Measurements from ENCODE around the gene SMIM10L2A. TPM values are rescaled to one million over a fixed set of nuclear protein-coding genes. Genes with fewer than 3 reads are reported as not detected.

The SMIM10L2A gene
- total RNA-seq = 1 to 10 TPM in 5 of 6 donors, under 1 TPM in 1; 0.98 to 4.3 (median 2.0) TPM

- H3K4me1 ChIP-seq = peaks cover 0 to 2% (median 0%) of the 10 kb centered on the region in 4 donors
- no peaks in the 10 kb centered on the region for H3K36me3 ChIP-seq
- DNase-seq = peak in 1 of 2 donors; percentile 82
- H3K27me3 ChIP-seq = no peaks in the 10 kb centered on the region
- no peaks in the 10 kb centered on the region for H3K9me3 ChIP-seq
- peak within 1 kb of the TSS; percentile 28 to 65 (median 61) for H3K4me3 ChIP-seq
- ATAC-seq (ENCODE audit: low FRiP score in 2 of 2) = no peak
- H3K27ac ChIP-seq = peak within 1 kb of the TSS in 1 of 4 donors; percentile 69
- WGBS, 2 donors = 51 to 56% methylated on average over 5 to 32 of the region's 100 CpGs
- TF ChIP-seq POLR2AphosphoS5 (IDR thresholded peaks at IDR 0.05) (no peak), EP300 (IDR thresholded peaks at IDR 0.05) (no peak), CTCF (IDR thresholded peaks at IDR 0.05) (no peak), POLR2A (IDR thresholded peaks at IDR 0.05) (no peak)
Observed at GRCh38 chrX:135421932-135422809, at the start of gene SMIM10L2A. Gene SMIM10L2A (plus strand): TSS chrX:135421944. CDS start chrX:135422132, 188 bp downstream.

GRCh38 chrX:135373357-135373756, 48.4 kb upstream of the SMIM10L2A start:
- Histone ChIP-seq H3K9me3 (peaks cover 0 to 3% (median 0%) of the 10 kb centered on the region in 4 donors), H3K27ac (no peak overlapping the region), H3K36me3 (no peaks in the 10 kb centered on the region), H3K4me3 (no peak overlapping the region), H3K4me1 (no peaks in the 10 kb centered on the region), H3K27me3 (no peaks in the 10 kb centered on the region)
- DNase-seq (no peak), ATAC-seq (ENCODE audit: low FRiP score in 2 of 2) (no peak)
- 83 to 86% methylated on average over 7 of the region's 7 CpGs for WGBS, 2 donors
- TF ChIP-seq EP300 (IDR thresholded peaks at IDR 0.05) (no peak), POLR2AphosphoS5 (IDR thresholded peaks at IDR 0.05) (no peak), POLR2A (IDR thresholded peaks at IDR 0.05) (no peak), CTCF (IDR thresholded peaks at IDR 0.05) (no peak)

GRCh38 chrX:135382260-135382659, 39.5 kb upstream of the SMIM10L2A start:
- no peak overlapping the region for H3K4me3 ChIP-seq
- H3K27ac ChIP-seq = peak overlapping the region in 1 of 4 donors; percentile 9
- DNase-seq (no peak), ATAC-seq (ENCODE audit: low FRiP score in 2 of 2) (no peak)
- H3K9me3 ChIP-seq = no peaks in the 10 kb centered on the region
- TF ChIP-seq EP300 (IDR thresholded peaks at IDR 0.05) (no peak), POLR2AphosphoS5 (IDR thresholded peaks at IDR 0.05) (no peak), CTCF (IDR thresholded peaks at IDR 0.05) (no peak), POLR2A (IDR thresholded peaks at IDR 0.05) (no peak)
- H3K27me3 ChIP-seq = no peaks in the 10 kb centered on the region
- no peaks in the 10 kb centered on the region for H3K4me1 ChIP-seq
- 50 to 74% methylated on average over 1 of the region's 1 CpG for WGBS, 2 donors
- H3K36me3 ChIP-seq = no peaks in the 10 kb centered on the region

GRCh38 chrX:135383249-135383648, 38.5 kb upstream of the SMIM10L2A start:
- no peaks in the 10 kb centered on the region for H3K4me1 ChIP-seq
- H3K27me3 ChIP-seq = no peaks in the 10 kb centered on the region
- H3K36me3 ChIP-seq = no peaks in the 10 kb centered on the region
- WGBS, 2 donors = 60 to 63% methylated on average over 1 to 2 of the region's 2 CpGs
- no peak overlapping the region for H3K27ac ChIP-seq
- ATAC-seq (ENCODE audit: low FRiP score in 2 of 2) (no peak), DNase-seq (no peak)
- no peak overlapping the region for H3K4me3 ChIP-seq
- no peaks in the 10 kb centered on the region for H3K9me3 ChIP-seq
- TF ChIP-seq EP300 (IDR thresholded peaks at IDR 0.05) = no peak
- no peak for TF ChIP-seq POLR2AphosphoS5 (IDR thresholded peaks at IDR 0.05)
- no peak for TF ChIP-seq POLR2A (IDR thresholded peaks at IDR 0.05)
- no peak for TF ChIP-seq CTCF (IDR thresholded peaks at IDR 0.05)
